A673 (cell line): Measurements from ENCODE around the gene TCIRG1. TPM values are rescaled to one million over a fixed set of nuclear protein-coding genes. Genes with fewer than 3 reads are reported as not detected.
A peak's percentile ranks its signal among the peaks of the same experiment; 100 is the strongest.

Experiments used
- BruUV-seq: library from RNA; stranded (reverse); fragments of 400-500 nt; replicated peaks from 2 replicates; lab custom pipeline; 2021; lab: Mats Ljungman, UMichigan
- CTCF ChIA-PET: fragments of 300-600 bp; sonication (Branson Sonifier 250); formaldehyde crosslinking; loops from one replicate; lab custom pipeline; 2022; ENCODE audit warnings: antibody characterized with exemption; lab: Charles Lee
- POLR2A ChIA-PET: fragments of 300-600 bp; sonication (Branson Sonifier 250); formaldehyde crosslinking; loops from one replicate; lab custom pipeline; 2022; ENCODE audit warnings: antibody characterized with exemption; ENCODE audit not compliant: low non-redundant PET; lab: Charles Lee
- DNase-seq: peaks from one replicate; pipeline ENCODE4 v3.0.0-alpha.2; 2015; ENCODE audit warnings: low spot score
- H3K27ac ChIP-seq: fragments of 200-600 bp; sonication (generic); 2 replicates; pipeline ENCODE4 v1.5.1; 2016; ENCODE audit warnings: mixed run types, low read depth, mild to moderate bottlenecking, mixed read lengths, antibody characterized with exemption, low read length; ENCODE audit not compliant: poor library complexity, severe bottlenecking
- H3K27me3 ChIP-seq: fragments of 200-600 bp; sonication (generic); replicated peaks from 2 replicates; pipeline ENCODE4 v1.6.1; 2017; ENCODE audit warnings: mixed run types, low read depth, mild to moderate bottlenecking, mixed read lengths, antibody characterized with exemption, low read length; ENCODE audit not compliant: insufficient read depth, poor library complexity
- H3K36me3 ChIP-seq: fragments of 200-600 bp; sonication (generic); 2 replicates; pipeline ENCODE4 v1.6.1; 2016; ENCODE audit warnings: mixed run types, mild to moderate bottlenecking, mixed read lengths, antibody characterized with exemption, low read length; ENCODE audit not compliant: insufficient read depth, poor library complexity, severe bottlenecking
- H3K4me1 ChIP-seq: fragments of 200-600 bp; sonication (generic); 2 replicates; pipeline ENCODE4 v1.6.1; 2017; ENCODE audit warnings: mixed run types, mild to moderate bottlenecking, mixed read lengths, antibody characterized with exemption, low read length; ENCODE audit not compliant: insufficient read depth, poor library complexity, severe bottlenecking
- H3K4me3 ChIP-seq: fragments of 200-600 bp; sonication (generic); 2 replicates; pipeline ENCODE4 v1.5.1; 2016; ENCODE audit warnings: low read depth, mixed run types, mild to moderate bottlenecking, mixed read lengths, low read length; ENCODE audit not compliant: poor library complexity, severe bottlenecking
- H3K9me3 ChIP-seq: fragments of 200-600 bp; sonication (generic); 2 replicates; pipeline ENCODE4 v1.6.1; 2016; ENCODE audit warnings: mixed run types, low read depth, mild to moderate bottlenecking, mixed read lengths, antibody characterized with exemption, low read length; ENCODE audit not compliant: poor library complexity, severe bottlenecking
- EZH2 ChIP-seq: fragments of 200-600 bp; sonication (generic); IDR thresholded peaks from 2 replicates; pipeline ENCODE4 v1.6.1; 2017; ENCODE audit warnings: borderline replicate concordance, low read depth, mild to moderate bottlenecking, mixed read lengths, antibody characterized with exemption, low read length; ENCODE audit not compliant: poor library complexity, severe bottlenecking
- intact Hi-C: fragments of 100-400 bp; cut with micrococcal nuclease; formaldehyde crosslinking; loops from one replicate; pipeline ENCODE4 v1.10.0; 2022; ENCODE audit not compliant: unreplicated experiment
- total RNA-seq: library from RNA; stranded (reverse); gene quantifications from 2 replicates; pipeline ENCODE4 v1.2.3, GENCODE V29; 2021
- TF ChIP-seq, protein P1 (sequence below): fragments of 300-800, 200-600 bp; sonication (generic); conservative IDR thresholded peaks from 2 replicates; pipeline ENCODE4 v1.5.1; 2017; ENCODE audit warnings: low read depth, mild to moderate bottlenecking, antibody characterized with exemption, low read length, moderate library complexity, mixed read lengths

The TCIRG1 gene
- total RNA-seq, 1 experiment from 2014 or later = 15.0 TPM

DNA sequence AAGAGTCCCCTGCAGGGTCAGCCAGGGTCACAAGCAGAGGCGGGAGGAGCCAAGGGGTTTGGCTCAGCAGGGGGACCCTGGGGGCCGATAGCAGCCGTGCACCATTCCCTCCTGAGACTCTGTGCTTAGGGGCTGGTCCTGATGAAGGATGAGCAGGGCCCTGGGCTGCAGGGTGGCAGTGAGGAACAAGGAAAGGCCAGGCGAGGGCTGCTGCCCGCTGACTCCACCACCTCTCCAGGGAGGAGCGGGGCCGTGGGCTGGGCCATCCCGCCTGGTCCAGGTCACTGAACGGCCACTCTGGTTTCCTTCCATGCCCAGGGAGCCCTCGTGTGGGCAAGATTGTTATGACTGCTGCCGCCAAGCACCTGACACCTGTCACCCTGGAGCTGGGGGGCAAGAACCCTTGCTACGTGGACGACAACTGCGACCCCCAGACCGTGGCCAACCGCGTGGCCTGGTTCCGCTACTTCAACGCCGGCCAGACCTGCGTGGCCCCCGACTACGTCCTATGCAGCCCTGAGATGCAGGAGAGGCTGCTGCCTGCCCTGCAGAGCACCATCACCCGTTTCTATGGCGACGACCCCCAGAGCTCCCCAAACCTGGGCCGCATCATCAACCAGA is 17.5 kb upstream of the TCIRG1 start:
- POLR2A ChIA-PET = interaction anchor here (0.6 kb wide), 1 partner anchor 16 kb away, joined by 3 read pairs; no protein-coding TSS in a partner anchor

GRCh38 chr11:68022531-68022930 is 16.3 kb upstream of the TCIRG1 start:
- POLR2A ChIA-PET = no interaction called here
- BruUV-seq = no TSS peak
- Histone ChIP-seq H3K27ac (no peak overlapping the region), H3K4me1 (no peaks in the 10 kb centered on the region), H3K36me3 (no peaks in the 10 kb centered on the region), H3K4me3 (no peak overlapping the region), H3K9me3 (no peaks in the 10 kb centered on the region), H3K27me3 (no peaks in the 10 kb centered on the region)
- no peak for TF ChIP-seq EZH2
- TF ChIP-seq, protein P1, sequence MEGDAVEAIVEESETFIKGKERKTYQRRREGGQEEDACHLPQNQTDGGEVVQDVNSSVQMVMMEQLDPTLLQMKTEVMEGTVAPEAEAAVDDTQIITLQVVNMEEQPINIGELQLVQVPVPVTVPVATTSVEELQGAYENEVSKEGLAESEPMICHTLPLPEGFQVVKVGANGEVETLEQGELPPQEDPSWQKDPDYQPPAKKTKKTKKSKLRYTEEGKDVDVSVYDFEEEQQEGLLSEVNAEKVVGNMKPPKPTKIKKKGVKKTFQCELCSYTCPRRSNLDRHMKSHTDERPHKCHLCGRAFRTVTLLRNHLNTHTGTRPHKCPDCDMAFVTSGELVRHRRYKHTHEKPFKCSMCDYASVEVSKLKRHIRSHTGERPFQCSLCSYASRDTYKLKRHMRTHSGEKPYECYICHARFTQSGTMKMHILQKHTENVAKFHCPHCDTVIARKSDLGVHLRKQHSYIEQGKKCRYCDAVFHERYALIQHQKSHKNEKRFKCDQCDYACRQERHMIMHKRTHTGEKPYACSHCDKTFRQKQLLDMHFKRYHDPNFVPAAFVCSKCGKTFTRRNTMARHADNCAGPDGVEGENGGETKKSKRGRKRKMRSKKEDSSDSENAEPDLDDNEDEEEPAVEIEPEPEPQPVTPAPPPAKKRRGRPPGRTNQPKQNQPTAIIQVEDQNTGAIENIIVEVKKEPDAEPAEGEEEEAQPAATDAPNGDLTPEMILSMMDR = no peak
- DNase-seq = no peak
- intact Hi-C loops = no loop called here
- CTCF ChIA-PET = no interaction called here

More for the DNA sequence above, 17.5 kb upstream of the TCIRG1 start:
- intact Hi-C loops = no loop called here
- Histone ChIP-seq H3K27ac (no peak overlapping the region), H3K4me1 (no peaks in the 10 kb centered on the region), H3K36me3 (no peaks in the 10 kb centered on the region), H3K27me3 (no peaks in the 10 kb centered on the region), H3K4me3 (no peak overlapping the region), H3K9me3 (no peaks in the 10 kb centered on the region)
- CTCF ChIA-PET = no interaction called here
- no peak for DNase-seq
- TF ChIP-seq, protein P1 = 0 out of 2 replicates have a peak, but pooled peaks have one; percentile 20
- TF ChIP-seq EZH2 = no peak
- no TSS peak for BruUV-seq

DNA sequence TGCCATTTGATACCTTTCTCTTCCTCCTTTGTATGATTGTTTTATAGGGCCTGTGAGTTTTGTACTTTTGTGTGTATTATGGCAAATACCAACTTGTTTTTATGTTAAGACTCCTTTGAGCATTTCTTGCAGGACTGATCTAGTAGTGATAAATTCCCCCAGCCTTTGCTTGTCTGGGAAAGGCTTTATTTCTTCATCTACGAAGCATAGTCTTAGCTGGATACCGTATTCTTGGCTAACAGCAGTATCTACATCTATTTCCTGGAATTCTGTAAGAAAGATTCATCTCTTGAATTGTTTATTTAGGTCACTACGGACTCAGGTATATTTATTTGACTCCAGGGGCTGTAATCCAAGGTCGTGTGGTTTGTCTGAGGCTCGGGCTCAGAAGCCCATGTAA is 14.3 kb upstream of the TCIRG1 start:
- BruUV-seq = no TSS peak
- Histone ChIP-seq H3K4me3 (no peak overlapping the region), H3K27ac (no peak overlapping the region), H3K9me3 (no peaks in the 10 kb centered on the region), H3K36me3 (no peaks in the 10 kb centered on the region), H3K27me3 (no peaks in the 10 kb centered on the region), H3K4me1 (no peaks in the 10 kb centered on the region)
- TF ChIP-seq EZH2 = no peak
- TF ChIP-seq, protein P1 = no peak
- intact Hi-C loops = no loop called here
- CTCF ChIA-PET = no interaction called here
- DNase-seq = no peak
- POLR2A ChIA-PET = no interaction called here
